ENCODE data around the gene MAP3K9. TPM values are rescaled to one million over a fixed set of nuclear protein-coding genes. Genes with fewer than 3 reads are reported as not detected.

Gene MAP3K9
- polyA plus RNA-seq, 1 donor from 2014 or later = 10.4 TPM

- Histone ChIP-seq H2AFZ (ENCODE audit: low read depth, low read length) (no peak overlapping the region), H3K9ac (ENCODE audit: low read length) (no peak overlapping the region), H3K9me3 (ENCODE audit: low read length) (no peaks in the 10 kb centered on the region), H4K20me1 (ENCODE audit: insufficient read depth) (no peaks in the 10 kb centered on the region), H3K4me3 (ENCODE audit: low read length) (no peak overlapping the region), H3K4me2 (ENCODE audit: low read length) (no peak overlapping the region), H3K79me2 (replicated peaks; ENCODE audit: insufficient read depth, low read length) (no peaks in the 10 kb centered on the region), H3K27me3 (ENCODE audit: insufficient read depth, low read depth, low read length) (no peaks in the 10 kb centered on the region), H3K27ac (ENCODE audit: low read length) (no peak overlapping the region), H3K9me2 (ENCODE audit: insufficient read depth, low read length) (no peaks in the 10 kb centered on the region), H3F3A (ENCODE audit: insufficient read depth, low read length, poor library complexity, severe bottlenecking) (no peaks in the 10 kb centered on the region), H3K36me3 (ENCODE audit: insufficient read depth, low read length) (no peaks in the 10 kb centered on the region)
- TF ChIP-seq POLR2AphosphoS5 (IDR thresholded peaks at IDR 0.05) (no peak), MXI1 (conservative IDR thresholded peaks at IDR 0.05; ENCODE audit: poor library complexity, severe bottlenecking) (no peak), EP300 (conservative IDR thresholded peaks at IDR 0.05; ENCODE audit: poor library complexity, severe bottlenecking) (no peak), SMC3 (conservative IDR thresholded peaks at IDR 0.05; ENCODE audit: poor library complexity) (no peak), TAF1 (IDR thresholded peaks at IDR 0.05; ENCODE audit: low read depth) (no peak), RAD21 (conservative IDR thresholded peaks at IDR 0.05) (no peak), EZH2 (IDR thresholded peaks at IDR 0.05; ENCODE audit: borderline replicate concordance, insufficient read depth, low read length, poor library complexity, severe bottlenecking) (no peak), REST (IDR thresholded peaks at IDR 0.05; ENCODE audit: borderline replicate concordance) (no peak)
- TF ChIP-seq, protein P1, sequence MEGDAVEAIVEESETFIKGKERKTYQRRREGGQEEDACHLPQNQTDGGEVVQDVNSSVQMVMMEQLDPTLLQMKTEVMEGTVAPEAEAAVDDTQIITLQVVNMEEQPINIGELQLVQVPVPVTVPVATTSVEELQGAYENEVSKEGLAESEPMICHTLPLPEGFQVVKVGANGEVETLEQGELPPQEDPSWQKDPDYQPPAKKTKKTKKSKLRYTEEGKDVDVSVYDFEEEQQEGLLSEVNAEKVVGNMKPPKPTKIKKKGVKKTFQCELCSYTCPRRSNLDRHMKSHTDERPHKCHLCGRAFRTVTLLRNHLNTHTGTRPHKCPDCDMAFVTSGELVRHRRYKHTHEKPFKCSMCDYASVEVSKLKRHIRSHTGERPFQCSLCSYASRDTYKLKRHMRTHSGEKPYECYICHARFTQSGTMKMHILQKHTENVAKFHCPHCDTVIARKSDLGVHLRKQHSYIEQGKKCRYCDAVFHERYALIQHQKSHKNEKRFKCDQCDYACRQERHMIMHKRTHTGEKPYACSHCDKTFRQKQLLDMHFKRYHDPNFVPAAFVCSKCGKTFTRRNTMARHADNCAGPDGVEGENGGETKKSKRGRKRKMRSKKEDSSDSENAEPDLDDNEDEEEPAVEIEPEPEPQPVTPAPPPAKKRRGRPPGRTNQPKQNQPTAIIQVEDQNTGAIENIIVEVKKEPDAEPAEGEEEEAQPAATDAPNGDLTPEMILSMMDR (IDR thresholded peaks at IDR 0.05; ENCODE audit: poor library complexity, severe bottlenecking) = no peak
Measured at GRCh38 chr14:70827347-70827746, 18.0 kb upstream of the MAP3K9 start.

GRCh38 chr14:70823281-70823680 lies 14.0 kb upstream of the MAP3K9 start:
- H3K4me2 ChIP-seq (ENCODE audit: low read length) = peak overlapping the region; percentile 31
- H3K27me3 ChIP-seq (ENCODE audit: insufficient read depth, low read depth, low read length) = no peaks in the 10 kb centered on the region
- no peaks in the 10 kb centered on the region for H3F3A ChIP-seq (ENCODE audit: insufficient read depth, low read length, poor library complexity, severe bottlenecking)
- H3K9ac ChIP-seq (ENCODE audit: low read length) = peak overlapping the region; percentile 80
- H2AFZ ChIP-seq (ENCODE audit: low read depth, low read length) = no peak overlapping the region
- no peaks in the 10 kb centered on the region for H3K36me3 ChIP-seq (ENCODE audit: insufficient read depth, low read length)
- H3K9me2 ChIP-seq (ENCODE audit: insufficient read depth, low read length) = no peaks in the 10 kb centered on the region
- H3K9me3 ChIP-seq (ENCODE audit: low read length) = no peaks in the 10 kb centered on the region
- H3K79me2 ChIP-seq (replicated peaks; ENCODE audit: insufficient read depth, low read length) = no peaks in the 10 kb centered on the region
- no peaks in the 10 kb centered on the region for H4K20me1 ChIP-seq (ENCODE audit: insufficient read depth)
- TF ChIP-seq EZH2 (IDR thresholded peaks at IDR 0.05; ENCODE audit: borderline replicate concordance, insufficient read depth, low read length, poor library complexity, severe bottlenecking) (no peak), MXI1 (conservative IDR thresholded peaks at IDR 0.05; ENCODE audit: poor library complexity, severe bottlenecking) (no peak), SMC3 (conservative IDR thresholded peaks at IDR 0.05; ENCODE audit: poor library complexity) (no peak), EP300 (conservative IDR thresholded peaks at IDR 0.05; ENCODE audit: poor library complexity, severe bottlenecking) (no peak), TAF1 (IDR thresholded peaks at IDR 0.05; ENCODE audit: low read depth) (no peak)
- TF ChIP-seq, protein P1 (IDR thresholded peaks at IDR 0.05; ENCODE audit: poor library complexity, severe bottlenecking) = no peak
- H3K27ac ChIP-seq (ENCODE audit: low read length) = peak overlapping the region; percentile 78
- peak overlapping the region; percentile 98 for H3K4me3 ChIP-seq (ENCODE audit: low read length)

All from neural cell (in vitro differentiated cells).